Neutrophil (primary cell): Measurements from ENCODE around the gene TMEM179.
"Not testable (repeated sequence)": the region's sequence is repeated elsewhere in the genome, so short reads cannot be mapped to it uniquely, and the experiment has no call there.

Experiments
- H3K27ac ChIP-seq: fragments of 200-600 bp; sonication (generic); 2 replicates; pipeline ENCODE4 v1.5.1; 2016; ENCODE audit warnings: mild to moderate bottlenecking, moderate library complexity
- H3K27me3 ChIP-seq: fragments of 200-600 bp; sonication (generic); 2 replicates; pipeline ENCODE4 v1.6.0; 2016; ENCODE audit warnings: mild to moderate bottlenecking
- H3K36me3 ChIP-seq: fragments of 200-600 bp; sonication (generic); 2 replicates; pipeline ENCODE4 v1.5.1; 2017
- H3K4me1 ChIP-seq, 2 experiments: fragments of 200-600 bp in 1 of 2; sonication (generic) in 1 of 2; 1 replicate in 1 of 2; 2 replicates in 1 of 2; pipeline versions ENCODE4 v1.5.1 to v1.6.1; 2013 to 2016; ENCODE audit warnings: low read depth in 1 of 2, low read length in 1 of 2, mild to moderate bottlenecking in 1 of 2, moderate library complexity in 1 of 2; ENCODE audit not compliant: control insufficient read depth in 1 of 2, insufficient read depth in 1 of 2
- H3K4me3 ChIP-seq, 2 experiments: fragments of 200-600 bp in 1 of 2; sonication (generic) in 1 of 2; 1 replicate in 1 of 2; 2 replicates in 1 of 2; pipeline ENCODE4 v1.5.1; 2013 to 2016; ENCODE audit warnings: low read depth in 1 of 2, low read length in 1 of 2, mild to moderate bottlenecking in 1 of 2, moderate library complexity in 1 of 2
- H3K9me3 ChIP-seq: fragments of 200-600 bp; sonication (generic); 2 replicates; pipeline ENCODE4 v1.5.1; 2016
- CTCF ChIP-seq: fragments of 200-600 bp; sonication (generic); IDR thresholded peaks from 2 replicates; pipeline ENCODE4 v1.5.1; 2016; ENCODE audit warnings: antibody characterized with exemption

The TMEM179 gene

GRCh38 chr14:104604458-104605449 is at the start of gene TMEM179:
TSS of gene TMEM179 (minus strand) at chr14:104604772. CDS start at chr14:104604741, 31 bp downstream.
- H3K27ac ChIP-seq: no peak within 1 kb of the TSS

GRCh38 chr14:104654119-104654518 is 49.5 kb upstream of the TMEM179 start:
- Histone ChIP-seq H3K27ac (no peak overlapping the region), H3K4me3 (no peak overlapping the region), H3K9me3 (no peaks in the 10 kb centered on the region), H3K4me1 (peaks cover 4 to 5% of the 10 kb centered on the region in 2 experiments), H3K27me3 (peaks cover 53% of the 10 kb centered on the region), H3K36me3 (no peaks in the 10 kb centered on the region)
- no peak for TF ChIP-seq CTCF

More at GRCh38 chr14:104604458-104605449, at the start of gene TMEM179:
- no peak for TF ChIP-seq CTCF
- Histone ChIP-seq H3K4me1 (no peaks in the 10 kb centered on the region), H3K4me3 (no peak within 1 kb of the TSS), H3K9me3 (no peaks in the 10 kb centered on the region), H3K27me3 (peaks cover 58% of the 10 kb centered on the region), H3K36me3 (no peaks in the 10 kb centered on the region)

GRCh38 chr14:104653130-104653920 is 48.8 kb upstream of the TMEM179 start:
- not testable (repeated sequence) for H3K27ac ChIP-seq, H3K9me3 ChIP-seq, H3K36me3 ChIP-seq, H3K4me1 ChIP-seq, H3K4me3 ChIP-seq
- H3K27me3 ChIP-seq: peaks cover 52% of the 10 kb centered on the region

- Histone ChIP-seq H3K36me3 (no peaks in the 10 kb centered on the region), H3K27ac (no peak overlapping the region), H3K9me3 (no peaks in the 10 kb centered on the region), H3K4me3 (no peak overlapping the region), H3K4me1 (peaks cover 4 to 5% of the 10 kb centered on the region in 2 experiments), H3K27me3 (peaks cover 43% of the 10 kb centered on the region)
- no peak for TF ChIP-seq CTCF
Observed at GRCh38 chr14:104652386-104652785, 47.8 kb upstream of the TMEM179 start.

GRCh38 chr14:104651876-104652260 is 47.3 kb upstream of the TMEM179 start:
- TF ChIP-seq CTCF: no peak
- Histone ChIP-seq H3K9me3 (no peaks in the 10 kb centered on the region), H3K27me3 (peaks cover 38% of the 10 kb centered on the region), H3K4me3 (no peak overlapping the region), H3K27ac (no peak overlapping the region), H3K36me3 (no peaks in the 10 kb centered on the region), H3K4me1 (peaks cover 4 to 5% of the 10 kb centered on the region in 2 experiments)
